ENCODE results near the gene SUSD2.
A peak's percentile ranks its signal among the peaks of the same experiment; 100 is the strongest.

Gene SUSD2

DNA sequence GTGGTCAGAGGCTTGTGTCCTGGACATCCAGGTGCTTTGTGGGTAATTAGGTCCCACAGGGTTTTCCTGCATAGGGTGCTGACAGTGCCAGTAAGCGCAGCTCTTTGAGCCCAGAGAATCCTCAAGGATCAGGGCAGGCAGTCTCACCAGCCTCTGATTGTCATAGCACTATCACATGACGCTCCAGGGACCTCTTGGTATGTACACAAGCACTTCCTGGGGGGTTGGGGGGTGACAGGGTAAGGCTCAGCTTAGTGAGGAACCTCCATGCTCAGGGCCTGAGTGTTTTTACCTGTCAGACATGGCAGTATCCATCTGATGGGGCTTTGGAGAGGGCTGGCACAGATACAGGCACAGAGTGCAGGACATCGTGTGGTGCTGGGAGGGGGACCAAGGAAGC is 27.9 kb upstream of the SUSD2 start:
- DNase-seq (ENCODE audit: low read depth in 1 of 2, low spot score in 1 of 2) = peak in 1 of 2 donors; percentile 26

DNA sequence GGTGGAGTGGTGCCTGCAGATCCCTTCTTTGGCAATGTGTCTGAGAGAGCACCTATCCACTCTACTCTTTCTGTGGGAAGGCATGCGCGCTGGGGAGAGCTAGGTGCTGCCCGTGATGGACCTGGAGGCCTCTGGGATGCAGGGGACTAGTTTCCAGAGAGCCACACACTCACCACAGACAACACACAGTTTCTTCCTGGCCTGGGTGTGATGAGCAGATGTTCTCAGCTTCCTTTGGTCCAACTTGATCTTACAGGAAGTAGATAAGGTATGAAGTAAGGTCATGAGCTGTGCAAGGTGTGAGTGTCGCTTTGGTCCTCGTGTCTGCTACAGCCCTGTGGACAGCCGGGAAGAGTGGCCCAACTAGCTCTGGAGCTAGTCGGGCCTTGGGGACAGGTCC is 27.3 kb upstream of the SUSD2 start:
- no peak for DNase-seq (ENCODE audit: low read depth in 1 of 2, low spot score in 1 of 2)

DNA sequence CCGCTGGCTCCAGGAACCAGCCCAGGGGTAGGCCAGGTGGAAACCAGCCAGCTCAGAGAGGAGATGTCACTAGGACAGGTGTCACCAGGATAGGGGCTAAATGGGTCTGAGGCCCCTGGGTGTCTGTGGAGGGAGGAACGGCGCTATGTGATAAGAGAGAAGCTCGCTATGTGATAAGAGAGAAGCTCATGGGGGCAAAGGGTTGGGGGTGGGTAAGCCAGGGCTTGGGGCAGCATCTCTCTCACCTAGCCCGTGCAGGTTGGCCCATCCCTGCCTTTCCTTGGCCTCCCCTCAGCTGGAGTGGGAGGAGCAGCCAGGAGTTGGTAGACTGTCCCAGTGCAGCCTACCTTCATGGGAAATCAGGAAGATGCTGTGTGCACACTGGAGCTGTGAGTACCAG is 26.5 kb upstream of the SUSD2 start:
- no peak for DNase-seq (ENCODE audit: low read depth in 1 of 2, low spot score in 1 of 2)

DNA sequence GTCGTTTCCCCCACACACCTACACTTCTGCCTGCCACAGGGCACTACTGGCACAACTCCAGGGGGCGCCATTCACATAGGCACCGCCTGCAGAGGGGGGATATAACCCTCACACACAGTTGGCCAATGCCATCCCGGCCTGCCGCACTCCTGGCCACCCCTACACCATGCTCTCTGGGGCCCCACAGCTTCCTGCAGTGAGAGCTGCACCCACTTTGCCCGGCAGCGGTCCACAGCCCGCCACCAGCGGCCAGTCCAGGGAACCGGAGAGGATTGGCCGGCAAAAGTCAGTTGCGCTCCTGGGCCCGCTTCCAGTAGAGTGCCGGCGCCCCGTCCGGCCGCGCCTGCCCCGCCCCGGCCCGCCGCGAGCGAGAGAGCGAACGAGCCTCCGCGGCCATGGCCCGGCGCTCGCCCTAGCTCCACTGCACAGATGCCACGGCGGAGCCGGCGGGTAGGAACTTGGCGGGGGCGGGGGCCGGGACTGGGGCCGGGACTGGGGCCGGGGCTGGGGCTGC is 25.6 kb upstream of the SUSD2 start:
- peak in 1 of 2 donors; percentile 13 for DNase-seq (ENCODE audit: low read depth in 1 of 2, low spot score in 1 of 2)

DNA sequence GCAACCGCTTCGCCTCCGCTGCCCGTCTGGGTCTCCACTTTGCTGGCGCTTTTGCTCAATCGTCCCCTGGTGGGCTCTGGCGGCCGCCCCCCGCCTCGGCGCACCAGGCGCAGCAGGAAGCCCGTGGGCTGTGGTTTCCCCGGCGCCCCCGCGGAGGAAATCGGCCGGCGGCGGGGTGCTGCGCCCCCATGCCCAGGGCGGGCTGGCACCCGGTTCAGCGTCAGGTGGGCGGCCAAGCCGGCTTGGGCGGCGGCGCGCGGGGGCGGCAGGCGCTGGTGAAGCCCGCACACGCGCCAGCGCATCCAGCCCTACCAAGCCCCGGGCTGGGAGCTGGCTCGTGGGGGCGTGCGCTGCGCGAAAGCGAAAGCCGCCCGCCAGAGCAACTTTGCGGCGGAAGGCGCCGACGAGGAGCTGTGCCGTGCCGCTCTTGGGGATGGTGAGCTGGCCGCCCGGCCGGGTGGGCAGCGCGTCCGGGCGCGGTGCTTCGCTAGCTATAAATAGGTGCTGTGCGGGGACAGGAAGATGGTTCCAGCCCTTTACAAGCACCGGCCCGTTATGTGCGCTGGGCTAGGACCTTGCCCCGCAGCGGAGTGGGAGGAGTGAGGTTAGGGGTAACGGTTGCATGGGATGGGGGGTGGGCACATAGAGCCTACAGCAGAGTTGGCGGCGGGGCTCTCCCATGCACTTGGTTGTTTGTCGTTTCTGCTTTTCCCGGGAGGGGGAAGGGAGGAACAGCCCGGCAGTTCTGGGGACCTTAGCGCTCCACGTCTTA is 25.0 kb upstream of the SUSD2 start:
- peak in 1 of 2 donors; percentile 50 for DNase-seq (ENCODE audit: low read depth in 1 of 2, low spot score in 1 of 2)

DNA sequence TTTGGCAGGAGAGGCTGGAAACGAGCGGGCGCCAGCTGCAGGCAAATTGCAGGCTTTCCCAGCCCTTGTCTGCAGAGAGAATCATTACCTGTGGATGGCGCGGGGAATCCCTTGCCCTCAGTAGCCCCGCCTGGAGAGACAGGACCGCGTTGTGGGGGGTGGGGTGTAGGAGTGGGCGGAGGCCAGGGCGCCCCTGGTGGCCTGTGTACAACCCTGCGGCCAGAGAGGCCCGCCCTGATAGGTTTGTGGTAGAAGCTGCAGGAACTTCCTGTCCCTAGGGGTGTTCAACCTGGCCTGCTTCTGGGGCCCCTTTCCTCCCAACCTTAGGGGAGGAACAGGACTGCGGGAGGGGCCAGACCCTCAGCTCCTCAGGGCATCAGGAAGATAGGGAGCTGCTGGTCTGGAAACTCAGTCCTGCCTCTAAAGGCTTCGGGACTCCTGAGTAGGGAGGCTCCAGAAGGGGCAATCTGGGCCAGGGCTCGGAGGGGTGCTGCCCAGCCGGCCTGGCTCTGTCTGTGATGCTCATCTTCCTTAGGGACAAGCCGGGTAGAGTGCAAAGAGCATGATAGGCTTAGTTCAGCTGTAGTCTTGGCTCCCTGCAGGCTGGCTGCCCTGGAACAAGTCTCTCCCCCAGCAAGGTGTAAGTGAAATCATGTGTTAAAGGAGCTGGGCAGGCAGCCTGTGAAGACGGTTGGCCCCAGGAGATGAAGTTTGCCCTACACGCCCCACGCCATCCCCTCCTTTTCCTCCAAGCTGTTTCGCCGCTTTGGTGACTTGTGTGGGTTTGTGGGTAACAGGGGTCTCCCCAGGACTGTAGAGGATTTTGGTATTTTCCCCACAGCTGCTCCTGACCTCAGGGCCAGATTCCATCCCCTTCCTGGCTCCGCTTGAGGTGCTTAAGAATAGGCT is 24.1 kb upstream of the SUSD2 start:
- DNase-seq (ENCODE audit: low read depth in 1 of 2, low spot score in 1 of 2) = peak; percentile 75 to 82

DNA sequence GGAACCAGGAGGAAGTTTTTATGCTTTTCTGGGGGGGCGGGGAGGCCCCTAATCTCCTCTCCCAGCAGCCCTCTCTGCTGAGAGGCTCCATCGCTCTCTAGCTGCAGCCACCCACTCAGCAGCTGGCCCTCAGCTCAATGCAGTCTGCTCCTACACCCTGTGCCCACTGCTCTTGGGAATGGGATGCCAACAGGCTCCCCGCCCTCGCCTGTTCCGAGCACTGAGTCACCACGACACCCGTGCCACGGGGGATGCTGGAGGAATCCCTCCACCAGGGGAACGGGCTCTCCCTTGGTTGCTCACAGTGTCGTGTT is 23.5 kb upstream of the SUSD2 start:
- no peak for DNase-seq (ENCODE audit: low read depth in 1 of 2, low spot score in 1 of 2)

DNA sequence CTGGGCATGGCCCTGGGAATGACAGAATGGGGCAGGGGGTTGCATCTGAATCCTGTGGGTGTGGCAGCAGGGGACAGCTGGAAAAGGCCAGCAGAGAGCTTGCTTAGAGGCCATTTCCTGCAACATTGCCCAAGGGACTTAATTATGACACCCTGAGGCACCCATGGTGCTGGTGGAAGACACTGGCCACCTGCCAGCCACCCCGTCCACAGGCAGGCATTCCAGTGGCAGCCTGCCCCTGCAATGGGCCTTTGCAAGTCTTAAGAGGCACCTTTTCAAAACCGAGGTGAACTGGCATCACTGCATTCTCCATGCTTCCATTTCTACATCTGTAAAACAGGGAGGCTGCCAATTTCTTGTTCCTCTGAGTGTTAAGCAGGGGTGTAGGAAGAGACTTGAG is 21.6 kb upstream of the SUSD2 start:
- DNase-seq (ENCODE audit: low read depth in 1 of 2, low spot score in 1 of 2) = no peak

DNA sequence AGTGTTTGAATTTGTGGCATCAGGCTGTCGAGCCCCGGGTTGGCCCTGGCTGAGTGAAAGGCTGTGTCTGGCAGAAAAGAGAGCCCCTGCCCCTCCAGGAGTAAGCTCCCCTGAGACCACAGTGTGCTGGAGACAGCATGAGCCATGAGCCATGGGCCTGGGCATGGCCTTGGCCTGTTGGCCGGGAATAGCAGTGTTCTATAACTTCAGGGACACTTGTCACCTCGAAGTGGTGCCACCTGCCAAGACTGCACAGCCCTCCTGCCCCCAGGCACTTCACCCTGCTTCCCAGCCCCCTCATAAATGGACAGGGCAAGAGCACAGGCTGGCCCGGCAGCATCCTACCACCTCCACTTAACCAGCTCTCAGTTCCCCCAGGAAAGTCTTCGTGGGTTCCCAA is 20.7 kb upstream of the SUSD2 start:
- DNase-seq (ENCODE audit: low read depth in 1 of 2, low spot score in 1 of 2) = no peak

DNA sequence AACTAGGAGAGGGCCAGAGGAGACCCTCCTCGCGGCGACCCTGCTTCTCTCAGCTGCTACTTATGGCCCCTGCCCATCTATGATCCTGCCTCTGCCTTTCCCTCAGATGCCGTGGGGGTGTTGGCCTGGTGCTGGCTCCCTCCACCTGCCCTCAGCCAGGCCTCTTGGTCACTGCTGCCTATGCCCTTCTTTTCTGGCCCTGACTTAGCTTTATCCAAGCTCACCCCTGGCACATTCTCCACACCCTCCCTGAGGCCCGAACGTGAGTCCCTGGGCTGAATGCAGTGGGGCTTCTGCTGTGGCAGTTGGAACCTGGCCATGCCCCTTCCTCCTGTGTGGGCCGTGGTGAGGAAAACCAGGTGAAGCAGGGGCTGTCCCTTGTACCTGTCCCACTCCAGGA is 19.8 kb upstream of the SUSD2 start:
- no peak for DNase-seq (ENCODE audit: low read depth in 1 of 2, low spot score in 1 of 2)

DNA sequence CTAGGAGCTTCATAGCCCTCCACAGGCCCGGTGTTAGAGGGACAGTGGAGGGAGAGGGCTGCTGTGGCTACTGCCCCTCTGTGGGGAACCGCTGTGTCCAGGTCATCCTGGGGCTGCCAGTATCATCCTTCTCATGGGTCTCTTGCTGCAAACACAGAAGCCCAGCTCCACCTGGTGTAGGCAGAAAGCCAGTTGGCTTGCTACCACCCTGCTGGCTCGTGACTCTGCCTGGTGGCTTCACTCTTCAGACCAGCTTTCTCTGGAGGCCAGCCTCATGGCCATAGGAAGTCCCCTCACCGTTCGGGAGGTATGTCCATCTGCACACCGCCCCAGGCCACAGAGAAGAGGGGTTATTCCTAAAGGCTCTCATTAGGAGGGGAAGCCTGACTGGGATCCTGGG is 19.4 kb upstream of the SUSD2 start:
- DNase-seq (ENCODE audit: low read depth in 1 of 2, low spot score in 1 of 2) = no peak

DNA sequence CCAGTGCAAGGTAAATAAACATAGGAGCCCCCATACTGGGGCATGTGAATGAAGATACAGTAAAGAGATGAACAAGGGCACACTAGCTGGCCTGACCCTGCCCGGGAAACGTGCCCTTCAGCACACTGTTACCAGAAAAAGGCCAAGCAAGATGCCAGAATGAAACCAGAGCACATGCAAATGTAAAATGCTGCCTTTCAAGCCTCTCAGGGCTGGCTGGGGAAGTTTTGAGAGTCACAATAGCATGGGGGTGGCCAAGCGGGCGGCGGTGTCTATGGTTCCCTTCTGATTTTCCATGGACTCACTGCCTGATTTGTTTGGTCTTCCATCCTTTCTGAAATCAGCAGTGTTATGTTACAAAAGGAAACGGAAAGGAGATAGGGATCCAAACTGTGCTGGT is 18.9 kb upstream of the SUSD2 start:
- DNase-seq (ENCODE audit: low read depth in 1 of 2, low spot score in 1 of 2) = no peak

DNA sequence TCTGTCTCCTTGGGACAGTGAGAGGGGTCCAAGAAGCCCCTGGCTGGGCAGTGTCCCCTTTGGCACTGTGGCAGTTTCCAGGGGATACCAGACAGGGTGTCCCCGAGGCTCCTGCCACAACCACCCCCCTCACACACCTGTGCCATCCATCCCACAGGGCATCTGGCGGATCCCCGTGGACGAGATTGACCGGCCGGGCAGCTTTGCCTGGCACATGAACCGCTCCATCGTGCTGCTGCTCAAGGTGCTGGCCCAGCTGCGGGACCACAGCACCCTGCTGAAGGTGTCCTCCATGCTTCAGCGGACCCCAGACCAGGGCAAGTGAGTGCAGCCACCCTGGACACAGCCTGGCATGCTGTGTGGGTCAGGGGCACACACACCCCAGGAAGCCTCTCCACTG is 17.0 kb upstream of the SUSD2 start:
- DNase-seq (ENCODE audit: low read depth in 1 of 2, low spot score in 1 of 2) = no peak

DNA sequence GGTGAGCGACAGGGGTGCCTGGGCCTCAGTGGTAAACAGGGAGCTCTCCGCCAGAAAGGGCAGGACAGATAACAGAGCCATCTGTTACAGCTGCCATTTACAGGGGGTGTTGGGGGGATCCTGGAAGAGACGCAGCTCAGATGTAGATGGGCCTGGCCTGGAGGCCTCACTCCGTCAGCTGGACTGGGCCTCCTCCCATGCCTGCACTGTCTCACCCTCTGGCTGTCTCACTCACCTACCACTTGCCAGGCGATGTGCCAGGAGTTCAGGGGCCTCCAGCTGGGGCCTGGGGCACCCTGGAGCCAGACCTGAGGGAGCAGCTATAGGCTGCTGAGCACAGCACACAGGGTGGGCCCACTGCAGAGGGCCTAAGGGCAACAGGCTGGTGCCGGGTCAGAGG is 16.3 kb upstream of the SUSD2 start:
- DNase-seq (ENCODE audit: low read depth in 1 of 2, low spot score in 1 of 2) = no peak

DNA sequence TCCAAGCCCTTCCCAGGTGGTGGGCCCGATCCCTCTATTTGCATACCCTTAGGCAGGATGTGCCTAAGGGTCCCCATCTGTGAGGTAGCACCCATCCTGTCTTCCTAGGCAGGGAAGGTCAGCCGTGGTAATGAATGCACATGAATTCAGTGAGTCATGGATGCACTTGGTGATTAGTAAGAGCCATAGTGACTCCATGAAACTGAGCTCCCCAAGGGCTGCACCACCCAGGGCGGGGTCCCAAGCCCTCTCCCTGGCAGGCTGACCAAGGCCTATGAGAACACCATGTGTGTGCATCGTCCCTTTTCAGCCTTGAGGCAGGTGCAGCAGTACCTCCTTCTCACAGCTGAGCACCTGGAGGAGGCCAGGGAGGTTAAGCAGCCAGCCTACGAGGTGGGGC is 15.6 kb upstream of the SUSD2 start:
- no peak for DNase-seq (ENCODE audit: low read depth in 1 of 2, low spot score in 1 of 2)

DNA sequence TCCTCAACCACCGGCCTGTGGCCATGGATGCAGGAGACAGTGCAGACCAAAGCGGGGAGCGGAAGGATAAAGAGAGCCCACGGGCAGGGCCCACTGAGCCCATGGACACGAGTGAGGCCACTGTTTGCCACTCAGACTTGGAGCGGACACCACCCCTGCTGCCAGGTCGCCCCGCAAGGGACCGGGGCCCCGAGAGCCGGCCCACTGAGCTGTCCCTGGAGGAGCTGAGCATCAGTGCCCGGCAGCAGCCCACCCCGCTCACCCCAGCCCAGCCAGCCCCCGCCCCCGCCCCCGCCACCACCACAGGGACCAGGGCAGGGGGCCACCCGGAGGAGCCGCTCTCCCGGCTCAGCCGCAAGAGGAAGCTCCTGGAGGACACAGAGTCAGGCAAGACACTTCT is 14.5 kb upstream of the SUSD2 start:
- no peak for DNase-seq (ENCODE audit: low read depth in 1 of 2, low spot score in 1 of 2)

DNA sequence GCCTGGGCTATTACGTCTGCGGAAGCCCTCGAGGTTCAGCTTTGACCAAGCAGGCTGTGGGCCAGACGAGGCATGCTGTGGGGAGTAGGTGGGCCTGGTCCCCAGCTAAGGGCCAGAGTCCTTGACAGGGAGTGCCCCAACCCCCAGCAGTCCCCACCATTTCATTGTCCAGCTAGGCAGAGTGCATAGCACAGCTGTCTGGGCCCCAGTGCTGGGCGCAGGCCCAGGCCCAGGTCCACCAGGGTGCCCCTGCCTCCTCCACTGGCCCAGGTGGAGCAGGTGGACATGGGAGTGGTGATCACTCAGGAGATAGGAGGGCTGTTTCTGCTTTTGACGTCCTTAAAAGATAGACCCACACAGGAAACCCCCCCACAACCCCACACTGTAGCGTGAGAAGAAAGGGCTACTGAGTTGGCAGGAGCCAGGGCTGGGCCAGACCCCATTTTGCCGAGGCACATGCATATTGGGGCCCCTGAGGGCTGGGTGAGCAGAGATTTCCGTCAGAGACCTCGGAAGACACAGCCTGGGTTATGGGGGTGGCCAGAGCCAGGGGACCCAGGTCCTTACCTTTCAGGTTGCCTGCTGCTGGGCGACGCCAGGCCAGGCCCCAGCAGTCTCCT is 11.7 kb upstream of the SUSD2 start:
- DNase-seq (ENCODE audit: low read depth in 1 of 2, low spot score in 1 of 2) = no peak

DNA sequence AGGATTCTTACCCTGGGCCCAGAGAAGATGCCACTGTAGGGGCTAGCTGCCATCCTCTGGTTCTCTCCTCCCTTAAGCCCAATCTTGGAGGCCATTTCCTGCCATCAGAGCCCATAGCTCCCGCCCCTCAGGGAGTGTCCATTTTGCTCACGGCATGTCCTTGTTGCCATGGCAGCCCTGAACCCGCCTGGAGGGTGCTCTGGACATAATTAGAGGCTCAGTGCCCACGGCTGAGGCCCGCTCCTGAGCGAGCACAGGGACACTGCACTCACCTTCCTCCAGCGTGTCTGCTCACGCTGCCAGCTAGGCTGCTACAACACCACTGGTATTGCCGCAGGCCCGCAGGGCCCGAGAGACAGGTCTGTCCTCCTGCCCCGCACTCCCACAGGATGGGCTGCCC is 11.1 kb upstream of the SUSD2 start:
- DNase-seq (ENCODE audit: low read depth in 1 of 2, low spot score in 1 of 2) = no peak

DNA sequence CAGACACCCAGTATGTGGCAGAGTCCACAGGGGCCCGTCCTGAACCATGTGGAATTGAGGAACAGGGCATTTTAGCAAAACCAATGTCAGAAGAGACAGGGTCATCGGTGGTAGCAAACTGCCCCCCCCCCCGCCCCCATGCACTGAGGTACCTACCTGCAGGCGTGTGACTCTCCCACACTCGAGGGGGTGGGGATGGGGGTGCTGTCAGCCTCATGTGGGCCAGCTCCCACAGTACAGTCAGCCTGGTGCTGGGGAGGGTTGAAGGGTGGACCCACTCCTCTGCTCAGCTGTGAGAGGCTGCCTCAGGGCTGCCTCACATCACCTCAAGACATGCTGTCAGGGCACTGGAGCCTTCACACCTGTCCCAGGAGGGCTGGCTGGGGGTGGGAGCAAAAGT is 10.7 kb upstream of the SUSD2 start:
- DNase-seq (ENCODE audit: low read depth in 1 of 2, low spot score in 1 of 2) = no peak

DNA sequence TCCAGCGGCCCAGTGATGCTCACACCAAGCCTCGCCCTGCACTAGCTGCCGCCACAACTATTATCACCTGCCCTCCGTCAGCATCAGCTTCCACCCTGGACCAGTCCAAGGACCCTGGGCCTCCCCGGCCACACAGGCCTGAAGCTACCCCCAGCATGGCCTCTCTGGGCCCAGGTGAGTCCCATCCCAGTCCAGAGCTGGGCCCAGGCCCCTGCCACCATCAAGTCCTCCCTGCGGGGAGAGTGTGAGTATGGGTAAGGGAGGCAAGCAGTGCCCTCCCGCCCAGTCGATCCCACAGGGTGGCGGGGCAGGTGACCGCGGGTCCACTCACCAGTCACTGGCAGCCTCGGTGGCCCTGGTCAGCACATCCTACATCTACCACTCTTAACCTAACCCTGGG is 9.5 kb upstream of the SUSD2 start:
- no peak for DNase-seq (ENCODE audit: low read depth in 1 of 2, low spot score in 1 of 2)

DNA sequence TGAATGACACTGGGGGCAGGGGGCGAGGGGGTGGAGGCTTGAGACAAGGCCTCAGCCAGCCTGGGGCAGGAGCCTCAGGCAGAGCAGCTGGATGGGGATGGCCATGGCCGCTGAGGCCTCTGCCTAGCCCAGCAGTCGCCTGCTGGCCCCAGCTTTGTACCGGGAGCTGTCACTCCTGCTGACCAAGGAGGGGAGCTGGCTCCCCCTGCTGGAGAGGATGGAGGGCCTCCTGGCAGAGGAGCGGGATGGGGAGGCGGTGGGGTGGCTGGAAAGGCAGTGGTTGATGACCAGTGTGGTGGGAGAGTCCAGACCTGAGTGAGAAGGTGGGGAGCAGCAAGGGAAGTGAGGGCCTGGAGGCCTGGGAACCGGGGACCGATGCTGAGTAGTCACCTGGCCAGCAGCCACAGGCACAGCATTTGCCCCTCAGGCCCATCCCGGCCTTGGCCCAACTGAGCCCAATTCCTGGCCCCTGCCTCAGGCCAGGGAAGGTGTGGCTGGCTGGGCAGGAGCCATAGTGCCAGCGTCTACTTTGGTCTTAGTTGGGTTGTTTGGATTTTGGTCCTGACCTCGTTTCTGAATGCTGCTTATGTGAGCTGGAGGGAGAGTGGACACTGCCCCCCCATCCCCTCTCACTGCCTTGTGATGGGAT is 6.0 kb upstream of the SUSD2 start:
- peak; percentile 40 to 41 for DNase-seq (ENCODE audit: low read depth in 1 of 2, low spot score in 1 of 2)

DNA sequence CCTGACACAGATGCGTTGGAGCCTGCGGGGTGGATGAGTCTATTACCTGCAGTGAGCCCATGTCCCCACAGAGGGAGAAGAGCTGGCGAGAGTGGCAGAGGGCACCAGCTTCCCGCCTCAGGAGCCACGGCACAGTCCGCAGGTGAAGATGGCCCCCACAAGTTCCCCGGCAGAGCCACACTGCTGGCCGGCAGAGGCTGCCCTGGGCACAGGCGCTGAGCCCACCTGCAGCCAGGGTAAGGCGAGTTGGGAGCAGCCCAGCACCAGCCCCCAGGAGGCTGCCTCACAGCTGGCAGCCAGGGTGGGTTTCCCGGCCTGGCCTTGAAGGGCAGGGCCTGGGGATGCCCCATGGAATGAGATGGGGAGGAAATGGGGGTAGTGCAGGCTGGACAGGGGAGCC is 5.2 kb upstream of the SUSD2 start:
- no peak for DNase-seq (ENCODE audit: low read depth in 1 of 2, low spot score in 1 of 2)

Data from activated T-helper 1 cell treated with anti-CD3 and anti-CD28 coated beads, Interleukin-2, amount 50 U/mL, for 16 hours (primary cell).